SH-SY5Y (cell line): ENCODE results near the gene KRTAP5-3.
A peak's percentile ranks its signal among the peaks of the same experiment; 100 is the strongest.

Experiments used
- GATA2 ChIP-seq: IDR thresholded peaks from 2 replicates; pipeline ENCODE4 v1.6.1; 2011; ENCODE audit warnings: mild to moderate bottlenecking, low read depth, low read length
- GATA3 ChIP-seq: IDR thresholded peaks from 2 replicates; pipeline ENCODE4 v1.6.1; 2011; ENCODE audit warnings: low read depth, mild to moderate bottlenecking, low read length, moderate library complexity

Gene KRTAP5-3

DNA sequence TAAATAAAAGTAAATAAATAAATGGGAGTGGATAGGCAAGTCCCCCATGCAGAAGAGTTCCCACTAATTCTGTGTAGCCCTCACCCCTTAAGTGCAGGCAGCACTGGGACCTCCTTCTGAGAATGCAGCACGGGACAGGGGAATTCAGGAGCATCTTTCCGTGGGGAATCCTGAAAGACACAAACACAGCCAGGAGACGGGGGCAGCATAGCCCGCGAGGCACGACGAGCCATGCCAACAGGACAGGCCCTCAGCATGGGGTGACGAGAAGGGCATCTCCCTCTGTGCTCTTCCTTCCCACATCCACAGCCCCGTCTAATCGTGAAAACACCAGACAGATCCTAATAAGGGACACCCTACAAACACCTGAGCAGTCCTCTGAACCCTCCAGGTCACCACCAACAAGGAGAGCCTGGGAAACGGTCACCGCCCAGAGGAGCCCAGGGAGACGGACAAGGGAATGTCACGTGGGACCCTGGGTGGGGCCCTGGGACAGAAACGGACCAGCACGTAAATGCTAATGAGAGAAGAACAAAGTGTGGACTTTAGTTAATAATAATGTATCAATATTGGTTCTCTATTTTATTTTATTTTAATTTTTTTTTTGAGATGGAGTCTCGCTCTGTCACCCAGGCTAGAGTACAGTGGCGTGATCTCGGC, 28.2 kb upstream of the KRTAP5-3 start:
- no peak for TF ChIP-seq GATA2

DNA sequence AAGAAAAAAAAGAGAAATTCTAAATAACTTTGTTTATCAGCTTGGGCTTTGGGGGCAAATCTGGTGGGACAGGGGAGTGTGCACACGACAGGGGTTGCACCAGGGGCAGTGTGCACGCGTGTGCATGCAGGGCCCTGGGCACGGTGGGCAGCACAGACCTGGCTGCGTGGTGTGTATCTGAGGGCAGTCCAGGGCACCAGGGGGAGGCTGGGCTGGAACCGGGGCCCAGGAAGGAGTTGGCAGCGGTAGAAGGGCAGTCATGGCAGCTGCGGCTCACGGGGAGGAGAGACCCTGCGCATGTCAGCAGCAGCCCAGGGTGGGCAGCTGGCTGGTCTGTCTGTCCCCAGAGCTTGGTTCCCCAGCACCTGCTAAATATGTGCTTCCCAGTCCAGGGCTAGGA, 25.6 kb upstream of the KRTAP5-3 start:
- TF ChIP-seq GATA2 (no peak), GATA3 (no peak)

- TF ChIP-seq GATA3 (no peak), GATA2 (no peak)
Observed at GRCh38 chr11:1632053-1632714, 23.9 kb upstream of the KRTAP5-3 start.

DNA sequence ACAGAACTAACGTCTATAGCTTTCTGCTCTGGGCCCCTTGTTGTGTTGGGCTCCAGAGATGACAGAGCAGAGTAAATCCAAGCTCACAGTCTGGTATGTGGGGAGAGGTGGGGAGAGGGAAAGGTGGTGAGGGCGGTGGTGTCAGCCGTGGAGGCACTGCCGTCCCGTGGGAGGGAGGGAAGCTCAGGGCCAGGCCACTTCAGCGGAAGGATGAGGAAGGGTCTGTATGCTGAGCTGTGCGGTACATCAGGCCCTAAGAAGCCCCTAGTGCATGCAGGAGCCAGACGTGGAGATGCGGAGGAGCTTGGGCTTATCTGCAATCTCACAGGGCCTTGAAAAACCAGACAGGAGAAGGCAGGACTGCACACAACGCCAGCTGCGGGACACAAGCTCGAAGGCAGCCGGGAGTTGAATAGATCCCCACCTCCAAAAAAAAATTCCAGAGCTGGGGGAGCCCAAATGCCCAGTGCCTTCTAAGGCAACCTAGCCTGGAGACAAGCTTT, 22.9 kb upstream of the KRTAP5-3 start:
- TF ChIP-seq GATA3 = no peak
- peak; percentile 57 for TF ChIP-seq GATA2

- no peak for TF ChIP-seq GATA2
- TF ChIP-seq GATA3 = no peak
Observed at GRCh38 chr11:1630271-1630670, 22.0 kb upstream of the KRTAP5-3 start.

- TF ChIP-seq GATA2 (no peak), GATA3 (no peak)
Observed at GRCh38 chr11:1629326-1630185, 21.3 kb upstream of the KRTAP5-3 start, which contains the start of gene KRTAP5-5. KRTAP5-5 (plus strand) TSS chr11:1629775; CDS start chr11:1629841, 66 bp downstream.

GRCh38 chr11:1628506-1629325, 20.5 kb upstream of the KRTAP5-3 start:
- TF ChIP-seq GATA3 = no peak
- TF ChIP-seq GATA2 = no peak

- no peak for TF ChIP-seq GATA3
Observed at GRCh38 chr11:1625541-1625940, 17.3 kb upstream of the KRTAP5-3 start.

GRCh38 chr11:1624621-1625020, 16.4 kb upstream of the KRTAP5-3 start:
- TF ChIP-seq GATA2 = no peak
- no peak for TF ChIP-seq GATA3

DNA sequence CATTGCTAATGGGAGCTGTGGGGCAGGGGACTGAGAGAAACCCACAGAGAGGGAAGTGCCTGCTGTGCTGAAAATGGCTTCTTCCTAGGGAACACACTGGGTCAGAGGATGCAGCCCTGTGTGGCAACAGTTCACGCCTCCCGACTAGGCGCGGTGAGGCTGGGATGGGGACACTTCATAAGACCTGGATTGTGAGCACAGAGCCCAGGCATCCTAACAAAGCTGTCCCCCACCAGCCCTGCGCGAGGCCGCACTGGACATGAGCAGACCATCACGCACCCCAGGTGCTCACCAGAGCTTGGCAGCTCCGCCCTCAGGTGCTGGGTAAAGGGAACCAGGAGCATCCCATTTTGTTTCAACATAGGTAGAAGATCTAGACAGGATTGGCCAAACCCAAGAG, 15.5 kb upstream of the KRTAP5-3 start:
- TF ChIP-seq GATA2 (no peak), GATA3 (no peak)

DNA sequence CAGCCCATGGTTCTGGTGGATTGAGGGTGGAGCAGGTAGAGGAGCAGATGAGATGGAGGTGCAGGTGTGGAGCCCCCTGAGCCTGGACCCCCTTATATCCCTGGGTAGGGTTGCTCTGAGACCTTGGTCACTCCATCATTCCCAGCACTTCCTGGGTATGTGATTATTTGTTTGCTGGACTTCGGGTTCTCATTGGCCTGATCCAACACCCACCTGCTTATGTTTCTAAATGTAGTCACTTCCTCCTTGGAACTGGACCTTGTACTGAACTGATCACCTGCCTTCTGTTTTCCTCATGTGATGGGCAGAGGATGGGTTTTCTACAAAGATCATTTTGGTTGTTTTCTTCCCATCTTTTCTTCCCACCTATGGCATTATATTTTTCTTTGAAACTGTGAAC, 13.8 kb upstream of the KRTAP5-3 start, which contains the start of gene KRTAP5-4:
KRTAP5-4 (minus strand) TSS at position 53 of the 400 bp plus-strand sequence; CDS start at position 8, 45 bp downstream.
- TF ChIP-seq GATA3 = no peak
- TF ChIP-seq GATA2 = no peak

GRCh38 chr11:1619449-1619848, 11.2 kb upstream of the KRTAP5-3 start:
- TF ChIP-seq GATA3 (no peak), GATA2 (no peak)

DNA sequence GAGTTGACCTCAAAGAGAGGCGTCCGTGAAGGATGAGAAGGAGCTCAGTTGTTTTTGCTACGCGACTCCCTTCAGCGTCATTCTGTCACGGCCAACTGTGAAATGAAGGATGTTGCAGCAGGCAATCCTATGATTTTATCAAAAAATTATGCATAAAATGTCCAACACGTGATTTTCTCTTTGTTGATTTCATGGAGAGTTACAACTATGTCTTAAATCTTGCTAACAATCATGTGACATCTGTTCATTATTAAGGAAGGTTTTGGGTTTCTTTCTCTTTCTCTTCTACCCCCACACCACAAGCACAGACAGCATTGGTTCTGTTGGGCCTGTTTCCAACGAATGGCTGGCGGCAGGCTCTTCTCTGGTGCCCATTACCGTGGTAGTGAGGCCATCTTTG, 10.0 kb upstream of the KRTAP5-3 start:
- no peak for TF ChIP-seq GATA3
- no peak for TF ChIP-seq GATA2
